ENCODE measurements around the gene TREML2. TPM values are rescaled to one million over a fixed set of nuclear protein-coding genes. Genes with fewer than 3 reads are reported as not detected.

Gene TREML2
- total RNA-seq, 1 donor from 2014 or later, result not detected

DNA sequence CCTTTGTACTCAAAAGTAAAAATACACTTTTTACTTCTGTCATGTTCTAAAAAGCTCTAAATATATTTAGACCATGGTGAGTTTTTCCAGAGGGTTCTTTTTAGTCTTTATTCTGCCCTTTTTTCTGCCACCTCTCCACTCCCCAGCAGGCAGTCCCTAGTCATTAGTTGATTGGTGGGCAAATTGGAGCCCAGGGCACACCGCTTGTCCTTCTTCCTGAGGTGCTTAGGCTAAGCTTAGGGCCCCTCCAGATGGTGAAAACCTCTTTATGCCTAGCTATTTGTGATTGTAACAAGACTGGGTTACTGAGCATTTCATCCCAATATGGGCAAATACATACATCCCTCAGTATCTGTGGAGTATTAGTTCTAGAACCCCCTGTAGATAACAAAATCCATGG, 53.0 kb downstream of the TREML2 start:
- Histone ChIP-seq H3K27me3 (no peaks in the 10 kb centered on the region), H3K4me1 (no peaks in the 10 kb centered on the region), H3K4me3 (no peak overlapping the region), H3K27ac (no peak overlapping the region), H3K36me3 (no peaks in the 10 kb centered on the region), H3K9me3 (no peaks in the 10 kb centered on the region)
- DNase-seq (ENCODE audit: extremely low spot score in 2 of 2), result no peak
- TF ChIP-seq POLR2AphosphoS5 (IDR thresholded peaks at IDR 0.05; ENCODE audit: insufficient read depth in 1 of 2, low read depth in 1 of 2), result no peak
- no peak for TF ChIP-seq POLR2A (IDR thresholded peaks at IDR 0.05)
- TF ChIP-seq, protein P1, sequence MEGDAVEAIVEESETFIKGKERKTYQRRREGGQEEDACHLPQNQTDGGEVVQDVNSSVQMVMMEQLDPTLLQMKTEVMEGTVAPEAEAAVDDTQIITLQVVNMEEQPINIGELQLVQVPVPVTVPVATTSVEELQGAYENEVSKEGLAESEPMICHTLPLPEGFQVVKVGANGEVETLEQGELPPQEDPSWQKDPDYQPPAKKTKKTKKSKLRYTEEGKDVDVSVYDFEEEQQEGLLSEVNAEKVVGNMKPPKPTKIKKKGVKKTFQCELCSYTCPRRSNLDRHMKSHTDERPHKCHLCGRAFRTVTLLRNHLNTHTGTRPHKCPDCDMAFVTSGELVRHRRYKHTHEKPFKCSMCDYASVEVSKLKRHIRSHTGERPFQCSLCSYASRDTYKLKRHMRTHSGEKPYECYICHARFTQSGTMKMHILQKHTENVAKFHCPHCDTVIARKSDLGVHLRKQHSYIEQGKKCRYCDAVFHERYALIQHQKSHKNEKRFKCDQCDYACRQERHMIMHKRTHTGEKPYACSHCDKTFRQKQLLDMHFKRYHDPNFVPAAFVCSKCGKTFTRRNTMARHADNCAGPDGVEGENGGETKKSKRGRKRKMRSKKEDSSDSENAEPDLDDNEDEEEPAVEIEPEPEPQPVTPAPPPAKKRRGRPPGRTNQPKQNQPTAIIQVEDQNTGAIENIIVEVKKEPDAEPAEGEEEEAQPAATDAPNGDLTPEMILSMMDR (IDR thresholded peaks at IDR 0.05), result no peak
- intact Hi-C loops (cut with DNase I), result no loop called here

Small RNAs within 50 kb of the gene (small RNA-seq; reads per million reads assigned to genes)
- gene AL391903.2 (not detected), gene RNA5SP207 (not detected)

Other genes starting within 250 kb of the TREML2 start
- gene UNC5CL, start 161.9 kb downstream of the TREML2 start, total RNA-seq, result 0.25 TPM
- gene TSPO2, start 158.7 kb downstream of the TREML2 start, total RNA-seq, result not detected
- not detected for gene APOBEC2, start 147.9 kb downstream of the TREML2 start, total RNA-seq
- 14.7 TPM for gene OARD1, start 128.8 kb downstream of the TREML2 start, total RNA-seq
- gene NFYA, start 128.2 kb downstream of the TREML2 start, total RNA-seq, result 22.8 TPM
- gene TREML1, start 46.8 kb downstream of the TREML2 start, total RNA-seq, result not detected
- gene TREM2, start 38.0 kb downstream of the TREML2 start, total RNA-seq, result 5.2 TPM
- gene TREML4, start 27.2 kb upstream of the TREML2 start, total RNA-seq, result not detected
- gene TREM1, start 85.5 kb upstream of the TREML2 start, total RNA-seq, result 0.98 TPM
- gene NCR2, start 134.5 kb upstream of the TREML2 start, total RNA-seq, result not detected

Data from vagina (tissue), 2 donors.